Ishikawa (cell line): ENCODE measurements around the gene PTPN6.

Experiments
- CEBPB ChIP-seq: IDR thresholded peaks from 2 replicates; pipeline ENCODE4 v1.6.1; 2012
- CREB1 ChIP-seq: IDR thresholded peaks from 2 replicates; pipeline ENCODE4 v1.6.1; 2012; ENCODE audit warnings: low read depth
- EGR1 ChIP-seq: IDR thresholded peaks from 2 replicates; pipeline ENCODE4 v1.6.1; 2012
- EP300 ChIP-seq: IDR thresholded peaks from 2 replicates; pipeline ENCODE4 v1.6.1; 2012; ENCODE audit warnings: borderline replicate concordance
- FOXM1 ChIP-seq: IDR thresholded peaks from 2 replicates; pipeline ENCODE4 v1.6.1; 2012; ENCODE audit warnings: low read depth, borderline replicate concordance
- NFIC ChIP-seq: IDR thresholded peaks from 2 replicates; pipeline ENCODE4 v1.6.1; 2012
- RAD21 ChIP-seq: IDR thresholded peaks from 2 replicates; pipeline ENCODE4 v1.6.1; 2012; ENCODE audit warnings: low read depth
- TAF1 ChIP-seq: IDR thresholded peaks from 2 replicates; pipeline ENCODE4 v1.6.1; 2012; ENCODE audit warnings: low read depth, mild to moderate bottlenecking
- TCF12 ChIP-seq: IDR thresholded peaks from 2 replicates; pipeline ENCODE4 v1.6.1; 2012; ENCODE audit warnings: low read depth
- TEAD4 ChIP-seq: IDR thresholded peaks from 2 replicates; pipeline ENCODE4 v1.6.1; 2012
- YY1 ChIP-seq: IDR thresholded peaks from 2 replicates; pipeline ENCODE4 v1.6.1; 2012; ENCODE audit warnings: low read depth
- ZBTB7A ChIP-seq: IDR thresholded peaks from 2 replicates; pipeline ENCODE4 v1.6.1; 2012; ENCODE audit warnings: low read depth
- TF ChIP-seq, protein P1 (sequence below): IDR thresholded peaks from 2 replicates; pipeline ENCODE4 v1.6.1; 2012
- TF ChIP-seq, protein P2 (sequence below): IDR thresholded peaks from 2 replicates; pipeline ENCODE4 v1.6.1; 2012; ENCODE audit warnings: low read depth, mild to moderate bottlenecking
- TF ChIP-seq, protein P3 (sequence below): IDR thresholded peaks from 2 replicates; pipeline ENCODE4 v1.6.1; 2012

Gene PTPN6

DNA sequence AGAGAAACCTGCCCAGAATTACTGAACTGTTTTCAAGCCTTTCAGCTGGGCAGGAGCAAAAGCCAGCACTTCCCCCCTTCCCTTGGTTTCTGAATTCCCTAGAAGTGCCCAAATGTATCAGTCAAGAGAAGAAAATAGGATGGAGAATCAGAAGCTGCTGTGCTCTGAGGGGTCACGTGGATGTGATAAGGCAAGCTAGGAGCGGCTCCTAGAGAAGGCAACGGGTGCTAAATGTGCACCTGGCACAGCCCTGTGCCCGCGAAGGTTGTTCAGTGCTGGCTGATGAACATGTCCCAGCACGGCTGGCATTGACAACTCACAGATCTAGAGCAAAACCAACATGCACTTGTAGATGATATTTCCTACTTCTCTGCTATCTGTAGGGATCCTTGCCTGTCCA is 27.9 kb downstream of the PTPN6 start:
- no peak for TF ChIP-seq ZBTB7A
- TF ChIP-seq EP300: no peak
- no peak for TF ChIP-seq FOXM1
- no peak for TF ChIP-seq TAF1
- no peak for TF ChIP-seq CEBPB
- TF ChIP-seq, protein P1, sequence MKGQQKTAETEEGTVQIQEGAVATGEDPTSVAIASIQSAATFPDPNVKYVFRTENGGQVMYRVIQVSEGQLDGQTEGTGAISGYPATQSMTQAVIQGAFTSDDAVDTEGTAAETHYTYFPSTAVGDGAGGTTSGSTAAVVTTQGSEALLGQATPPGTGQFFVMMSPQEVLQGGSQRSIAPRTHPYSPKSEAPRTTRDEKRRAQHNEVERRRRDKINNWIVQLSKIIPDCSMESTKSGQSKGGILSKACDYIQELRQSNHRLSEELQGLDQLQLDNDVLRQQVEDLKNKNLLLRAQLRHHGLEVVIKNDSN: no peak
- TF ChIP-seq CREB1: no peak
- TF ChIP-seq, protein P2, sequence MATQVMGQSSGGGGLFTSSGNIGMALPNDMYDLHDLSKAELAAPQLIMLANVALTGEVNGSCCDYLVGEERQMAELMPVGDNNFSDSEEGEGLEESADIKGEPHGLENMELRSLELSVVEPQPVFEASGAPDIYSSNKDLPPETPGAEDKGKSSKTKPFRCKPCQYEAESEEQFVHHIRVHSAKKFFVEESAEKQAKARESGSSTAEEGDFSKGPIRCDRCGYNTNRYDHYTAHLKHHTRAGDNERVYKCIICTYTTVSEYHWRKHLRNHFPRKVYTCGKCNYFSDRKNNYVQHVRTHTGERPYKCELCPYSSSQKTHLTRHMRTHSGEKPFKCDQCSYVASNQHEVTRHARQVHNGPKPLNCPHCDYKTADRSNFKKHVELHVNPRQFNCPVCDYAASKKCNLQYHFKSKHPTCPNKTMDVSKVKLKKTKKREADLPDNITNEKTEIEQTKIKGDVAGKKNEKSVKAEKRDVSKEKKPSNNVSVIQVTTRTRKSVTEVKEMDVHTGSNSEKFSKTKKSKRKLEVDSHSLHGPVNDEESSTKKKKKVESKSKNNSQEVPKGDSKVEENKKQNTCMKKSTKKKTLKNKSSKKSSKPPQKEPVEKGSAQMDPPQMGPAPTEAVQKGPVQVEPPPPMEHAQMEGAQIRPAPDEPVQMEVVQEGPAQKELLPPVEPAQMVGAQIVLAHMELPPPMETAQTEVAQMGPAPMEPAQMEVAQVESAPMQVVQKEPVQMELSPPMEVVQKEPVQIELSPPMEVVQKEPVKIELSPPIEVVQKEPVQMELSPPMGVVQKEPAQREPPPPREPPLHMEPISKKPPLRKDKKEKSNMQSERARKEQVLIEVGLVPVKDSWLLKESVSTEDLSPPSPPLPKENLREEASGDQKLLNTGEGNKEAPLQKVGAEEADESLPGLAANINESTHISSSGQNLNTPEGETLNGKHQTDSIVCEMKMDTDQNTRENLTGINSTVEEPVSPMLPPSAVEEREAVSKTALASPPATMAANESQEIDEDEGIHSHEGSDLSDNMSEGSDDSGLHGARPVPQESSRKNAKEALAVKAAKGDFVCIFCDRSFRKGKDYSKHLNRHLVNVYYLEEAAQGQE: no peak
- TF ChIP-seq EGR1: no peak
- no peak for TF ChIP-seq TCF12
- TF ChIP-seq TEAD4: no peak
- no peak for TF ChIP-seq YY1
- TF ChIP-seq, protein P3, sequence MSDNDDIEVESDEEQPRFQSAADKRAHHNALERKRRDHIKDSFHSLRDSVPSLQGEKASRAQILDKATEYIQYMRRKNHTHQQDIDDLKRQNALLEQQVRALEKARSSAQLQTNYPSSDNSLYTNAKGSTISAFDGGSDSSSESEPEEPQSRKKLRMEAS: no peak
- TF ChIP-seq RAD21: no peak
- no peak for TF ChIP-seq NFIC

DNA sequence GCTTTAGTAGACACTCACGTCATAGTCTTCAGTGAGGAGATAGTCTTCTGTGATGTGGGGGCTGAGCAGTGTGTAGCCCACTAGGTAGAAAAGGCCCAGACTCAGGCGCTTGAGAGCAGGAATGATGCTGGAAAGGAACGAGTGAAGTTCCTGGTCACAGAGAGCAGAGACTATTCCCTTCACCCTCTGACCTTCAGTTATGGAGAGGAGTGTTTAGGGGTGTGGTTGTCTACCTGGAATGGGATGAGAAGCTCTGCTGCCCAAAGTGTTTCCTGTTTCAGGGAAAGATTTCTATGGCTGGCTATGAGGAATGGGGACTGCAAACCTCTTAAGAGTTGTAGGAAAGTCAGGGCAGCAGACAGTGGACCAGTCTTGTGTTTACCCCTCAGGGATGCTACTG is 28.3 kb downstream of the PTPN6 start:
- TF ChIP-seq FOXM1 (no peak), EP300 (no peak), EGR1 (no peak), NFIC (no peak), CEBPB (no peak)
- TF ChIP-seq, protein P3: no peak

DNA sequence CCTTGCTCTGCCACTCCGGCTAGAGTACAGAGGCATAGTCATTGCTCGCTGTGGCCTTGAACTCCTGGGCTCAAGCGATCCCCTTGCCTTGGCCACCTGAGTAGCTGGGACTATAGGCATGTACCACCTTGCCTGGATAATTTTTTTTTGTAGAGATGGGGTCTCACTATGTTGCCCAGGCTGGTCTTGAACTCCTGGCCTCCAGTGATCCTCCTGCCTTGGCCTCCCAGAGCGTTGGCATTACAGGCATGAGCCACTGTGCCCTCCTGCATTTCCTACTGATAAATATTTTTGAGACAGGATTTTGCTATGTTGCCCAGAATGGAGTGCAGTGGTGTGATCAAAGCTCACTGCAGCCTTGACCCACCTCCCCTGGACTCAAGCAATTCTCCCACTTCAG is 28.9 kb downstream of the PTPN6 start:
- TF ChIP-seq TEAD4 (no peak), RAD21 (no peak), NFIC (no peak), EGR1 (no peak), CREB1 (no peak), ZBTB7A (no peak), TAF1 (no peak), TCF12 (no peak), YY1 (no peak), CEBPB (no peak), EP300 (no peak), FOXM1 (no peak)
- TF ChIP-seq, protein P3: no peak
- TF ChIP-seq, protein P2: no peak
- TF ChIP-seq, protein P1: no peak

DNA sequence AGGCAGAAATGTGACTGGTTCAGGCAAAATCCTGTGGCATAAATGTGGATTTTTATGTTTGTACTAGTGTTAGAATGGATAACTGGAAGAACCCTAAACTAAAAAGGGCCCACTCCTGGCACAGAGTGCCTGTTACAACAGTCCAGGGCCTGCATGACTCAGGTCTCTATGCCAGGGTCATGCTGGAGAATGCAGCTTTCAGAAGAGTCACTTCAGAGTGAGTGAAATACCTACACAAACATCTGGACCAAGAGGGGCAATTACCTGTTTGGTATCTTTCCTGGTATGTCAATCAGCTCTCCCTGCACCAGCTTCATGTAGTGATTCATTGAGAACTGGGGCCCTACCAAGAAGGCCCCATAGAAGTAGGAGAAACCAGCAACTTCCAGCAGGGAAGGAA is 29.6 kb downstream of the PTPN6 start:
- TF ChIP-seq EGR1 (no peak), RAD21 (no peak), ZBTB7A (no peak), CEBPB (no peak), TAF1 (no peak), TEAD4 (no peak), NFIC (no peak), YY1 (no peak), EP300 (no peak), CREB1 (no peak), FOXM1 (no peak), TCF12 (no peak)
- TF ChIP-seq, protein P3: no peak
- TF ChIP-seq, protein P2: no peak
- TF ChIP-seq, protein P1: no peak
